H1 (cell line): ENCODE results near the gene CD44. TPM values are rescaled to one million over a fixed set of nuclear protein-coding genes. Genes with fewer than 3 reads are reported as not detected.

Source experiments
- BCL11A ChIP-seq, 2 experiments: IDR thresholded peaks; one replicate each; pipeline ENCODE4 v1.6.1; 2011; ENCODE audit warnings: low read depth in 2 of 2, low read length in 2 of 2, mild to moderate bottlenecking in 2 of 2
- CBX8 ChIP-seq: fragments of 300-800, 300-1000 bp; sonication (generic); IDR thresholded peaks from 2 replicates; pipeline ENCODE4 v1.7.1; 2016; ENCODE audit warnings: low read depth, low read length, borderline replicate concordance
- CREB1 ChIP-seq: IDR thresholded peaks from 2 replicates; pipeline ENCODE4 v1.6.1; 2012; ENCODE audit warnings: inconsistent platforms
- JUND ChIP-seq: IDR thresholded peaks from 2 replicates; pipeline ENCODE4 v1.6.1; 2011; ENCODE audit warnings: mild to moderate bottlenecking, improper control_type of control experiment, low read length
- KDM5A ChIP-seq: fragments of 200-600 bp; IDR thresholded peaks from 2 replicates; pipeline ENCODE4 v1.7.1; 2012; ENCODE audit warnings: mild to moderate bottlenecking, low read length, inconsistent platforms, mixed read lengths
- PHF8 ChIP-seq: fragments of 200-600 bp; sonication (generic); conservative IDR thresholded peaks from 2 replicates; pipeline ENCODE4 v1.7.1; 2012; ENCODE audit warnings: low read depth, mild to moderate bottlenecking, inconsistent platforms, low read length, moderate library complexity
- TAF7 ChIP-seq: optimal IDR thresholded peaks from 2 replicates; pipeline ENCODE3; 2011; ENCODE audit warnings: low read depth, mild to moderate bottlenecking, inconsistent platforms, low read length, moderate library complexity, borderline replicate concordance
- USF2 ChIP-seq: IDR thresholded peaks from 2 replicates; pipeline ENCODE4 v1.6.1; 2011; ENCODE audit warnings: low read length, improper control_type of control experiment
- polyA plus RNA-seq, 7 experiments: library from polyadenylated mRNA; depleted of rRNA in 3 of 7; stranded (reverse) in 5 of 7; unstranded in 2 of 7; fragments of >200 nt in 5 of 7; fragments of 200-250 nt in 2 of 7; gene quantifications; 1 replicate in 5 of 7; 2 replicates in 1 of 7; 4 replicates in 1 of 7; pipeline versions ENCODE4 v1.2.1 to v1.2.3, GENCODE V29; 2011 to 2013; ENCODE audit warnings: missing spikeins in 2 of 7, mixed read lengths in 2 of 7
- total RNA-seq: library from RNA; stranded (reverse); fragmentation: NEBNext Ultra II Directional; extraction: Animal tissue kit (Norgen Biotek cat#: 25700); gene quantifications from 2 replicates; pipeline ENCODE4 v1.2.1, GENCODE V29; 2021

CD44 gene
- total and polyA plus RNA-seq, 2 of the 8 experiments (the other 6 are each of a cell fraction or from before 2014, with no cell fraction given) = 11.8 to 13.7 TPM

DNA sequence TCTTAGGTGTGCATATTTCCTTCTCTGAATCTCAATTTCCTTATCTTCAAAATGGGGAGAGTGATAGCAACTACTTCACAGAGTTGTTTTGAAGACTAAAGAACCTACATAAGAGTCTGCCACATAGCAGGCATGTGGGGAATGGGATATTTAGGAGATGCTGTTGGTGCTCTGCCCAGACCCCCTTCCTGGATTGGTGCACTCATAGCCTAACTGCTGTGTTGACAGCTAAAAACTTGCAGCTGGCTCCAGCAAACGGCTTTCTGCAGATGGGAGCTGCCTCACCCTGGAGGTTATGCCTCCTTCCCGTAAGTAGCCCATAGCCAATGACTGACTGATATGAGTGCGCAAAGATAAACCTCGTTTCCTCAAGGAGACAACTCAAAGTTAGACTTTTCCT lies 106.1 kb downstream of the CD44 start (continued):
- TF ChIP-seq USF2 (no peak), PHF8 (no peak), CBX8 (no peak), KDM5A (no peak), TAF7 (no peak), JUND (no peak), BCL11A (IDR thresholded peaks at IDR 0.05; ENCODE audit: low read depth in 2 of 2, low read length in 2 of 2) (no peak), CREB1 (no peak)
